Endothelial cell of umbilical vein (primary cell): ENCODE measurements around the gene RPP25L. TPM values are rescaled to one million over a fixed set of nuclear protein-coding genes. Genes with fewer than 3 reads are reported as not detected.

Source experiments
- BruUV-seq: library from RNA; stranded (reverse); fragments of 400-500 nt; replicated peaks from 2 replicates; lab custom pipeline; 2021; lab: Mats Ljungman, UMichigan
- CTCF ChIA-PET: fragments of 300-600, 350-600 bp; sonication (Branson Sonifier 250); formaldehyde crosslinking; loops from one replicate; lab custom pipeline; 2021; ENCODE audit warnings: antibody characterized with exemption, inconsistent platforms; lab: Charles Lee
- POLR2A ChIA-PET: fragments of 300-600, 350-600 bp; sonication (Branson Sonifier 250); formaldehyde crosslinking; loops from one replicate; lab custom pipeline; 2021; ENCODE audit warnings: antibody characterized with exemption, inconsistent platforms; lab: Charles Lee
- DNase-seq: peaks from one replicate; pipeline ENCODE4 v3.0.0-alpha.2; 2011; ENCODE audit warnings: low read depth, low spot score
- FAIRE-seq: peaks from 2 replicates; lab custom pipeline; 2011; peaks lifted over from hg19 to GRCh38; lab: Jason Lieb, UNC
- H2AFZ ChIP-seq: 2 replicates; pipeline ENCODE4 v1.6.0; 2012; ENCODE audit warnings: low read depth, low read length, control low read depth, inconsistent platforms
- H3K27ac ChIP-seq: 2 replicates; pipeline ENCODE4 v1.5.1; 2011; ENCODE audit warnings: low read depth, mild to moderate bottlenecking, control low read depth, low read length, moderate library complexity; ENCODE audit not compliant: insufficient read depth
- H3K27me3 ChIP-seq, 2 experiments: 2 replicates each; pipeline versions ENCODE4 v1.6.0 to v1.6.1; 2011; ENCODE audit warnings: low read length in 2 of 2, mixed read lengths in 1 of 2; ENCODE audit not compliant: control insufficient read depth in 2 of 2, insufficient read depth in 2 of 2
- H3K36me3 ChIP-seq, 2 experiments: 2 replicates in 1 of 2; 3 replicates in 1 of 2; pipeline ENCODE4 v1.5.1; 2011; ENCODE audit warnings: low read length in 2 of 2, mild to moderate bottlenecking in 1 of 2, moderate library complexity in 1 of 2; ENCODE audit not compliant: control insufficient read depth in 2 of 2, insufficient read depth in 2 of 2; ENCODE audit errors: extremely low read depth in 1 of 2
- H3K4me1 ChIP-seq: 3 replicates; pipeline ENCODE4 v1.5.1; 2011; ENCODE audit warnings: mild to moderate bottlenecking, low read length; ENCODE audit not compliant: control insufficient read depth, insufficient read depth; ENCODE audit errors: extremely low read depth
- H3K4me2 ChIP-seq: 2 replicates; pipeline ENCODE4 v1.6.1; 2011; ENCODE audit warnings: low read length, control low read depth, mixed read lengths; ENCODE audit not compliant: insufficient read depth
- H3K4me3 ChIP-seq, 3 experiments: fragments of 200-600 bp in 1 of 3; sonication (generic), shearing (Covaris generic) in 1 of 3; replicated peaks in 1 of 3; 2 replicates each; pipeline ENCODE4 v1.5.1; 2011 to 2016; ENCODE audit warnings: control low read depth in 3 of 3, low read length in 3 of 3, mild to moderate bottlenecking in 2 of 3, inconsistent platforms in 1 of 3, low read depth in 1 of 3, moderate library complexity in 1 of 3; ENCODE audit not compliant: insufficient read depth in 1 of 3
- H3K79me2 ChIP-seq: 2 replicates; pipeline ENCODE4 v1.6.0; 2012; ENCODE audit warnings: low read length, inconsistent platforms; ENCODE audit not compliant: control insufficient read depth, insufficient read depth
- H3K9ac ChIP-seq: replicated peaks from 2 replicates; pipeline ENCODE3; 2011; ENCODE audit warnings: low read length, control low read depth; ENCODE audit not compliant: insufficient read depth; ENCODE audit errors: extremely low read depth
- H3K9me1 ChIP-seq: replicated peaks from 3 replicates; pipeline ENCODE4 v1.6.0; 2011; ENCODE audit warnings: mild to moderate bottlenecking, low read length; ENCODE audit not compliant: control insufficient read depth, insufficient read depth; ENCODE audit errors: extremely low read depth
- H3K9me3 ChIP-seq: replicated peaks from 2 replicates; pipeline ENCODE4 v1.5.1; 2012; ENCODE audit warnings: low read length, inconsistent platforms; ENCODE audit not compliant: control insufficient read depth, insufficient read depth
- H4K20me1 ChIP-seq: replicated peaks from 2 replicates; pipeline ENCODE3; 2011; ENCODE audit warnings: mild to moderate bottlenecking, low read length; ENCODE audit not compliant: control insufficient read depth, insufficient read depth; ENCODE audit errors: extremely low read depth
- CTCF ChIP-seq, 2 donors: IDR thresholded peaks; 1 replicate in 1 of 2; 2 replicates in 1 of 2; pipeline ENCODE4 v1.5.1; 2011; ENCODE audit warnings: low read length in 2 of 2, mild to moderate bottlenecking in 2 of 2, moderate library complexity in 2 of 2, control low read depth in 1 of 2, inconsistent platforms in 1 of 2, low read depth in 1 of 2; ENCODE audit not compliant: insufficient read depth in 1 of 2; ENCODE audit errors: extremely low read depth in 1 of 2
- EZH2 ChIP-seq: IDR thresholded peaks from 2 replicates; pipeline ENCODE4 v1.6.1; 2012; ENCODE audit warnings: borderline replicate concordance, low read depth, mild to moderate bottlenecking, moderate library complexity, low read length, inconsistent platforms; ENCODE audit not compliant: severe bottlenecking
- FOS ChIP-seq: IDR thresholded peaks from 2 replicates; pipeline ENCODE4 v1.6.1; 2011; ENCODE audit warnings: mild to moderate bottlenecking, low read length, moderate library complexity, borderline replicate concordance; ENCODE audit not compliant: insufficient read depth
- GATA2 ChIP-seq: IDR thresholded peaks from 2 replicates; pipeline ENCODE4 v1.7.0; 2011; ENCODE audit warnings: low read depth, mild to moderate bottlenecking, moderate library complexity, mixed read lengths, low read length; ENCODE audit not compliant: insufficient read length, insufficient read depth
- JUN ChIP-seq: IDR thresholded peaks from 2 replicates; pipeline ENCODE4 v1.6.1; 2011; ENCODE audit warnings: borderline replicate concordance, low read depth; ENCODE audit not compliant: insufficient read length, insufficient read depth
- MAX ChIP-seq: IDR thresholded peaks from 2 replicates; pipeline ENCODE4 v1.6.1; 2011; ENCODE audit not compliant: insufficient read depth, insufficient read length
- MYC ChIP-seq: IDR thresholded peaks from one replicate; pipeline ENCODE4 v1.6.1; 2011; ENCODE audit warnings: mild to moderate bottlenecking, low read depth, low read length
- POLR2A ChIP-seq: IDR thresholded peaks from 2 replicates; pipeline ENCODE4 v1.6.1; 2012; ENCODE audit warnings: low read depth, mild to moderate bottlenecking, control low read depth, low read length
- POLR2AphosphoS5 ChIP-seq: IDR thresholded peaks from 2 replicates; pipeline ENCODE4 v1.6.1; 2012; ENCODE audit warnings: low read depth, mild to moderate bottlenecking, control low read depth, low read length, moderate library complexity; ENCODE audit not compliant: insufficient read depth
- dilution Hi-C: fragments of 300-500 bp; cut with MboI; formaldehyde crosslinking; loops from one replicate; pipeline ENCODE4 v1.15.0; 2019; ENCODE audit warnings: low sequenced_read_pairs; ENCODE audit not compliant: extremely low pct_ligation_motif_present
- intact Hi-C: fragments of 100-400 bp; cut with micrococcal nuclease; formaldehyde crosslinking; loops from one replicate; pipeline ENCODE4 v1.10.0; 2022
- polyA plus RNA-seq, 4 experiments: library from polyadenylated mRNA; depleted of rRNA in 3 of 4; stranded (reverse) in 3 of 4; unstranded in 1 of 4; fragments of >200 nt; gene quantifications; 2 replicates each; pipeline versions ENCODE4 v1.2.1 to v1.2.3, GENCODE V29; 2011 to 2012; ENCODE audit warnings: missing spikeins in 1 of 4
- total RNA-seq: library from RNA; stranded (reverse); gene quantifications from 2 replicates; pipeline ENCODE4 v1.2.3, GENCODE V29; 2021

Gene RPP25L
- total and polyA plus RNA-seq, 2 donors (not counting 3 experiments of a cell fraction or from before 2014, with no cell fraction given): 15.7 to 41.0 TPM

- intact Hi-C loops (no loop called here), dilution Hi-C loops (no loop called here)
- TF ChIP-seq MAX (no peak), MYC (no peak), CTCF (IDR thresholded peaks at IDR 0.05; ENCODE audit: extremely low read depth in 1 of 2, insufficient read depth in 1 of 2, low read depth in 1 of 2, low read length in 2 of 2) (no peak), JUN (no peak), GATA2 (no peak), POLR2AphosphoS5 (no peak), FOS (no peak), EZH2 (no peak), POLR2A (no peak)
- DNase-seq: no peak
- no peak overlapping the region for H3K4me2 ChIP-seq
- H3K9me1 ChIP-seq: no peaks in the 10 kb centered on the region
- H4K20me1 ChIP-seq: no peaks in the 10 kb centered on the region
- H3K4me3 ChIP-seq: no peak overlapping the region
- FAIRE-seq: no peak
- CTCF ChIA-PET: interaction anchor here (1.0 kb wide), 1 partner anchor 14 kb away, joined by 3 read pairs; no protein-coding TSS in a partner anchor
- BruUV-seq: no TSS peak
- H3K27me3 ChIP-seq: peaks cover 71 to 82% of the 10 kb centered on the region in 2 experiments
- peaks cover 7% of the 10 kb centered on the region for H3K4me1 ChIP-seq
- POLR2A ChIA-PET: no interaction called here
- no peaks in the 10 kb centered on the region for H3K9me3 ChIP-seq
- H2AFZ ChIP-seq: no peak overlapping the region
- no peak overlapping the region for H3K27ac ChIP-seq
- H3K36me3 ChIP-seq: no peaks in the 10 kb centered on the region
- no peaks in the 10 kb centered on the region for H3K79me2 ChIP-seq
- H3K9ac ChIP-seq: no peak overlapping the region
Measured at GRCh38 chr9:34627716-34628655, 16.1 kb upstream of the RPP25L start.
